Right lobe of liver (tissue), 4 donors: ENCODE results near the gene OAF.

Experiments used
- CTCF ChIP-seq, 4 donors: fragments of 200-600 bp in 3 of 4; fragments of 450-650 bp in 1 of 4; IDR thresholded peaks; one replicate each; pipeline versions ENCODE4 v1.5.1 to v1.8.0; 2016 to 2022; ENCODE audit warnings: antibody characterized with exemption in 4 of 4, mild to moderate bottlenecking in 2 of 4
- POLR2A ChIP-seq: fragments of 450-650 bp; IDR thresholded peaks from one replicate; pipeline ENCODE4 v1.6.1; 2017; ENCODE audit warnings: antibody characterized with exemption, mild to moderate bottlenecking
- donor health status: DM: no; HTN: no; CAD: no.
- donor health status: DM: no; HTN: no; CAD: no.
- donor health status: DM: no; HTN: yes; CAD: no.

GRCh38 chr11:120229451-120230424 is 18.9 kb downstream of the OAF start:
- TF ChIP-seq CTCF (IDR thresholded peaks at IDR 0.05) (peak; percentile 49 to 61 (median 56)), POLR2A (no peak)
